ENCODE data around the gene ANKRD10.

Gene ANKRD10

DNA sequence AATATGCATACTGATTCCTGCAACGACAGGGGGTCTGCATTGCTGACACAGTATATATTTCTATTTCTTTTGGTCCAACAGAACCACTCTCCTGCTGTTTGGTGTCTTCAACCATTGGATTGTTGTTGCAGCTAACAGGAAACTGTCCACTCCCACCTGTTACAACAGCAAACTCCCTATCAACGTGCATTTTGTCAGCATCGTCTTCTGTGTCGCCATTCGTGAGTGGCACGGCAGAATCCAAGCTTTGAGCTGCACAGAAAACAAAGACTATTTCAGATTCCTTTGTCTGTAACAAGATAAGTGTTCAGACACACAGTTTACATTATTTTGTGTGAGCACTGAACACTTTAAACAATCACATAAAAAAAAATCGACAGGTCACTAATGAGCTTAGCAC, 31.3 kb downstream of the ANKRD10 start:
- H3K9me3 ChIP-seq (ENCODE audit: control insufficient read depth, insufficient read depth, low read depth, low read length) = no peaks in the 10 kb centered on the region
- H3K36me3 ChIP-seq (ENCODE audit: control insufficient read depth in 2 of 2, insufficient read depth in 1 of 2, low read length in 2 of 2) = peaks cover 0 to 4% of the 10 kb centered on the region in 2 experiments; a peak in 1 of 3 replicates
- TF ChIP-seq, protein P1, sequence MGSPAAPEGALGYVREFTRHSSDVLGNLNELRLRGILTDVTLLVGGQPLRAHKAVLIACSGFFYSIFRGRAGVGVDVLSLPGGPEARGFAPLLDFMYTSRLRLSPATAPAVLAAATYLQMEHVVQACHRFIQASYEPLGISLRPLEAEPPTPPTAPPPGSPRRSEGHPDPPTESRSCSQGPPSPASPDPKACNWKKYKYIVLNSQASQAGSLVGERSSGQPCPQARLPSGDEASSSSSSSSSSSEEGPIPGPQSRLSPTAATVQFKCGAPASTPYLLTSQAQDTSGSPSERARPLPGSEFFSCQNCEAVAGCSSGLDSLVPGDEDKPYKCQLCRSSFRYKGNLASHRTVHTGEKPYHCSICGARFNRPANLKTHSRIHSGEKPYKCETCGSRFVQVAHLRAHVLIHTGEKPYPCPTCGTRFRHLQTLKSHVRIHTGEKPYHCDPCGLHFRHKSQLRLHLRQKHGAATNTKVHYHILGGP (tag by site-specific recombination; IDR thresholded peaks at IDR 0.05) = no peak
- peak; percentile 65; the same call in 1 of the 2 replicates for TF ChIP-seq SCRT2 (tag by site-specific recombination; IDR thresholded peaks at IDR 0.05)
- no peak overlapping the region for H3K4me3 ChIP-seq (ENCODE audit: low read depth, low read length)
- H3K27ac ChIP-seq (ENCODE audit: extremely low read depth, low read depth, low read length) = no peak overlapping the region
- ChIA-PET POLR2A (interaction anchor here (1.5 kb wide), 1 partner anchor 168 kb away, joined by 5 read pairs; no protein-coding TSS in a partner anchor), CTCF (no interaction called here)
- no peaks in the 10 kb centered on the region for H3K4me1 ChIP-seq (ENCODE audit: control insufficient read depth, insufficient read depth, low read length)

DNA sequence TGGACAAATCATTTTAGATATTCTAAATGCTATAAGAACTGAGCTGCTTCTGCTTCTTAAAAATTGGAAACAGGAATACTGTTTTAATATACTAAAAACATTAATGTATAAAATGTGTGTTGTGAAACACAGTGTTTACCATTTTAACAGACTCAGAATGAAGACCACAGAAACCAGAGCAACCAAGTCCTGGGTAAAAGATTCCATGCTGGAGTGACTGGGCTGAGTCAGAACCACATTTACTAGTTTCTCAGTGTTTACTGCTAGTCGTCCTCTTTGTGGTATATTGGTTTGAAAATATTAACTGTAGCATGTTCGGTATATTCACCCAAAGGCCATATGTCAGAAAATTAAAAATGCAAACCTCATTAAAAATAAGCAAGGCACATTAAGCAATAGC, 31.9 kb downstream of the ANKRD10 start:
- TF ChIP-seq ZNF121 (tag by site-specific recombination; IDR thresholded peaks at IDR 0.05) (no peak), ZNF324 (tag by site-specific recombination; IDR thresholded peaks at IDR 0.05) (no peak)
- ChIA-PET CTCF (interaction anchor here (0.7 kb wide), 1 partner anchor 577 kb away, joined by 3 read pairs; no protein-coding TSS in a partner anchor), POLR2A (interaction anchor here (1.5 kb wide), 1 partner anchor 168 kb away, joined by 5 read pairs; no protein-coding TSS in a partner anchor)
- H3K9me3 ChIP-seq (ENCODE audit: control insufficient read depth, insufficient read depth, low read depth, low read length) = no peaks in the 10 kb centered on the region
- no peak overlapping the region for H3K27ac ChIP-seq (ENCODE audit: extremely low read depth, low read depth, low read length)
- no peaks in the 10 kb centered on the region for H3K4me1 ChIP-seq (ENCODE audit: control insufficient read depth, insufficient read depth, low read length)
- no peak overlapping the region for H3K4me3 ChIP-seq (ENCODE audit: low read depth, low read length)
- H3K36me3 ChIP-seq (ENCODE audit: control insufficient read depth in 2 of 2, insufficient read depth in 1 of 2, low read length in 2 of 2) = peaks cover 0 to 4% of the 10 kb centered on the region in 2 experiments; a peak in 1 of 3 replicates

DNA sequence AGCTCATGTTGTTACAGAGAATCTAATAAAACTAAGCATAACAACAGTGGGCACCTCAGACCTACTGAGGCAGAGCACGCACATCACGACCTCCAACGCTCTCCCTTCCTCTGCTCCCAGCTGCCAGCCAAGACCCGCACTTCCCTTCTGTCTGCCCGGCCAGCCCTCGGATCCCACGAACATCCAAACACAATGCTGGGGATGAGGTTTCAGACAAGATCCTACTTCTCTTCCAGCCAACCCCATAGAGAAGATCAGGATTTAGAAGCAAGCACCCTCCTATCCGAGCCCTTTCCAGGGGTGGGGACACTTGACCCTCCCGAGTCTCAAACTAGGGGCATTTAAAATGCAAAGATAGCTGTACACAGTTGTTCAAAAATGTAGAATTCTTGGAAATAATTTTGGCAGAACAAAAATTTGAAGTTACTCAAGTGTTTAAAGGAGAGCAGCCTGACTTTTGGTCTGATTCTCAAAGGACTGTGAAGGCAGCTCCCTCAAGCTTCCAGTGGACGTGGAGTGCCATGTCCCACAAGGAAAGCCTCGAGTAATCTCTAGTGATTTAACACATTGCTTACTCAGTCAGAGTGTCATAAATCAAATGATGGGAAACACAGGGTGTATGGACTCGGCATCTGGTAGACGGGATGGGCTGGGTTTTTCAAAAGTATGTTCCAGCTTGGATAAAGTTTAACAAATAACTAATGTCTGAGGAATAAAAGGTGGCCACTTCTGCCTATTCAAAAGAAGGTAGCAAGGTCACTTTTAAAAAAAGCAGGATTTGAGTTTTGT, 32.8 kb downstream of the ANKRD10 start:
- Histone ChIP-seq H3K4me3 (ENCODE audit: low read depth, low read length) (no peak overlapping the region), H3K9me3 (ENCODE audit: control insufficient read depth, insufficient read depth, low read depth, low read length) (no peaks in the 10 kb centered on the region), H3K4me1 (ENCODE audit: control insufficient read depth, insufficient read depth, low read length) (no peaks in the 10 kb centered on the region), H3K27ac (ENCODE audit: extremely low read depth, low read depth, low read length) (no peak overlapping the region), H3K36me3 (ENCODE audit: control insufficient read depth in 2 of 2, insufficient read depth in 1 of 2, low read length in 2 of 2) (peaks cover 0 to 4% of the 10 kb centered on the region in 2 experiments; a peak in 1 of 3 replicates)
- ChIA-PET CTCF (no interaction called here), POLR2A (interaction anchor here (1.5 kb wide), 1 partner anchor 167 kb away, joined by 5 read pairs; no protein-coding TSS in a partner anchor)
- TF ChIP-seq ZNF654 (tag by site-specific recombination; IDR thresholded peaks at IDR 0.05; ENCODE audit: low read depth) (no peak), ZNF777 (tag by site-specific recombination; IDR thresholded peaks at IDR 0.05; ENCODE audit: borderline replicate concordance) (no peak), ZBTB48 (tag by site-specific recombination; IDR thresholded peaks at IDR 0.05) (no peak), ZNF843 (tag by site-specific recombination; IDR thresholded peaks at IDR 0.05) (no peak), REPIN1 (tag by site-specific recombination; IDR thresholded peaks at IDR 0.05; ENCODE audit: low read depth) (no peak), ZNF629 (tag by site-specific recombination; IDR thresholded peaks at IDR 0.05) (no peak), ZNF112 (tag by site-specific recombination; IDR thresholded peaks at IDR 0.05) (no peak), ZNF114 (tag by site-specific recombination; IDR thresholded peaks at IDR 0.05) (no peak), MYNN (tag by site-specific recombination; IDR thresholded peaks at IDR 0.05; ENCODE audit: borderline replicate concordance) (no peak), ZNF596 (tag by site-specific recombination; IDR thresholded peaks at IDR 0.05) (no peak), GLIS2 (tag by site-specific recombination; IDR thresholded peaks at IDR 0.05) (no peak)
- TF ChIP-seq, protein P2, sequence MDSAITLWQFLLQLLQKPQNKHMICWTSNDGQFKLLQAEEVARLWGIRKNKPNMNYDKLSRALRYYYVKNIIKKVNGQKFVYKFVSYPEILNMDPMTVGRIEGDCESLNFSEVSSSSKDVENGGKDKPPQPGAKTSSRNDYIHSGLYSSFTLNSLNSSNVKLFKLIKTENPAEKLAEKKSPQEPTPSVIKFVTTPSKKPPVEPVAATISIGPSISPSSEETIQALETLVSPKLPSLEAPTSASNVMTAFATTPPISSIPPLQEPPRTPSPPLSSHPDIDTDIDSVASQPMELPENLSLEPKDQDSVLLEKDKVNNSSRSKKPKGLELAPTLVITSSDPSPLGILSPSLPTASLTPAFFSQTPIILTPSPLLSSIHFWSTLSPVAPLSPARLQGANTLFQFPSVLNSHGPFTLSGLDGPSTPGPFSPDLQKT (IDR thresholded peaks at IDR 0.05; ENCODE audit: borderline replicate concordance, low read depth, low read length) = no peak

Data from HEK293 (cell line).